ENCODE measurements around the gene PHF1. TPM values are rescaled to one million over a fixed set of nuclear protein-coding genes. Genes with fewer than 3 reads are reported as not detected.

Gene PHF1
- polyA plus RNA-seq, 1 donor (not counting 4 experiments of a cell fraction or from before 2014, with no cell fraction given) = 15.8 TPM

- Histone ChIP-seq H3K9me1 (ENCODE audit: control insufficient read depth, extremely low read depth, insufficient read depth, low read length) (peaks cover 2% of the 10 kb centered on the region), H3K9me3 (ENCODE audit: control insufficient read depth, low read depth, low read length) (no peaks in the 10 kb centered on the region), H3K36me3 (ENCODE audit: control insufficient read depth in 2 of 2, extremely low read depth in 1 of 2, insufficient read depth in 2 of 2, low read length in 2 of 2) (peaks cover 8 to 14% of the 10 kb centered on the region in 2 experiments), H3K79me2 (ENCODE audit: control insufficient read depth, insufficient read depth, low read length) (peaks cover 12% of the 10 kb centered on the region), H3K27ac (ENCODE audit: control insufficient read depth, insufficient read depth, low read length) (no peak overlapping the region), H3K4me2 (ENCODE audit: control insufficient read depth, extremely low read depth, insufficient read depth, low read depth, low read length) (no peak overlapping the region), H3K4me3 (ENCODE audit: control insufficient read depth in 2 of 3, extremely low read depth in 1 of 3, insufficient read depth in 2 of 3, low read depth in 1 of 3, low read length in 3 of 3) (no peak overlapping the region), H3K4me1 (ENCODE audit: control insufficient read depth, extremely low read depth, insufficient read depth, low read length) (peaks cover 5% of the 10 kb centered on the region), H4K20me1 (ENCODE audit: control insufficient read depth, extremely low read depth, insufficient read depth, low read length) (no peaks in the 10 kb centered on the region), H3K27me3 (ENCODE audit: control insufficient read depth, extremely low read depth, insufficient read depth, low read length) (no peaks in the 10 kb centered on the region), H2AFZ (ENCODE audit: control insufficient read depth, low read length) (no peak overlapping the region), H3K9ac (ENCODE audit: control insufficient read depth, extremely low read depth, insufficient read depth, low read length) (no peak overlapping the region)
- no peak for DNase-seq (ENCODE audit: low read depth, low spot score)
- TF ChIP-seq, protein P1, sequence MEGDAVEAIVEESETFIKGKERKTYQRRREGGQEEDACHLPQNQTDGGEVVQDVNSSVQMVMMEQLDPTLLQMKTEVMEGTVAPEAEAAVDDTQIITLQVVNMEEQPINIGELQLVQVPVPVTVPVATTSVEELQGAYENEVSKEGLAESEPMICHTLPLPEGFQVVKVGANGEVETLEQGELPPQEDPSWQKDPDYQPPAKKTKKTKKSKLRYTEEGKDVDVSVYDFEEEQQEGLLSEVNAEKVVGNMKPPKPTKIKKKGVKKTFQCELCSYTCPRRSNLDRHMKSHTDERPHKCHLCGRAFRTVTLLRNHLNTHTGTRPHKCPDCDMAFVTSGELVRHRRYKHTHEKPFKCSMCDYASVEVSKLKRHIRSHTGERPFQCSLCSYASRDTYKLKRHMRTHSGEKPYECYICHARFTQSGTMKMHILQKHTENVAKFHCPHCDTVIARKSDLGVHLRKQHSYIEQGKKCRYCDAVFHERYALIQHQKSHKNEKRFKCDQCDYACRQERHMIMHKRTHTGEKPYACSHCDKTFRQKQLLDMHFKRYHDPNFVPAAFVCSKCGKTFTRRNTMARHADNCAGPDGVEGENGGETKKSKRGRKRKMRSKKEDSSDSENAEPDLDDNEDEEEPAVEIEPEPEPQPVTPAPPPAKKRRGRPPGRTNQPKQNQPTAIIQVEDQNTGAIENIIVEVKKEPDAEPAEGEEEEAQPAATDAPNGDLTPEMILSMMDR (optimal IDR thresholded peaks at IDR 0.05 in 1 of 3, IDR thresholded peaks at IDR 0.05 in 1 of 3, conservative IDR thresholded peaks at IDR 0.05 in 1 of 3; ENCODE audit: extremely low read depth in 1 of 3, insufficient read depth in 2 of 3, low read length in 3 of 3) = no peak
- TF ChIP-seq EZH2 (IDR thresholded peaks at IDR 0.05; ENCODE audit: low read length) = no peak
- dilution Hi-C loops (cut with MboI; ENCODE audit: extremely low pct_ligation_motif_present, low sequenced_read_pairs) = no loop called here
- no peak for FAIRE-seq
Observed at GRCh38 chr6:33450434-33450833, 39.6 kb downstream of the PHF1 start.

DNA sequence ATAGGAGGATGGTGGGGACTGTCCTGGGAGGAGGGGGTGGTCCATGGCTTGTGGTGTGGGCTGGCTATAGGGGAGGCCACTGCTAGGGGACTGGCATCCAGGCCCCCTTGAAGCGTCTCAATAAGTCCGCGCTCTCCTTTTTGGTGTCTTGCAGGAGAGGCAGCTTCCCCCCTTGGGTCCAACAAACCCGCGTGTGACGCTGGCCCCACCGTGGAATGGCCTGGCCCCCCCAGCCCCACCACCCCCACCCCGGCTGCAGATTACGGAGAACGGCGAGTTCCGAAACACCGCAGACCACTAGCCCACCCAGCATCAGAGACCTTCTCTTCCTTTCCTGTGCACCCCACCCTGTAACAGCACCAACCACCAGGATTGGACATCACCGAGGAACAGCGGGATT lies 40.8 kb downstream of the PHF1 start:
- peaks cover 12 to 16% of the 10 kb centered on the region in 2 experiments for H3K36me3 ChIP-seq (ENCODE audit: control insufficient read depth in 2 of 2, extremely low read depth in 1 of 2, insufficient read depth in 2 of 2, low read length in 2 of 2)
- H3K9me3 ChIP-seq (ENCODE audit: control insufficient read depth, low read depth, low read length) = no peaks in the 10 kb centered on the region
- H3K27ac ChIP-seq (ENCODE audit: control insufficient read depth, insufficient read depth, low read length) = no peak overlapping the region
- no peak overlapping the region for H2AFZ ChIP-seq (ENCODE audit: control insufficient read depth, low read length)
- peaks cover 2% of the 10 kb centered on the region for H3K9me1 ChIP-seq (ENCODE audit: control insufficient read depth, extremely low read depth, insufficient read depth, low read length)
- no peaks in the 10 kb centered on the region for H4K20me1 ChIP-seq (ENCODE audit: control insufficient read depth, extremely low read depth, insufficient read depth, low read length)
- dilution Hi-C loops (cut with MboI; ENCODE audit: extremely low pct_ligation_motif_present, low sequenced_read_pairs) = no loop called here
- H3K9ac ChIP-seq (ENCODE audit: control insufficient read depth, extremely low read depth, insufficient read depth, low read length) = no peak overlapping the region
- peaks cover 18% of the 10 kb centered on the region for H3K79me2 ChIP-seq (ENCODE audit: control insufficient read depth, insufficient read depth, low read length)
- H3K4me3 ChIP-seq (ENCODE audit: control insufficient read depth in 2 of 3, extremely low read depth in 1 of 3, insufficient read depth in 2 of 3, low read depth in 1 of 3, low read length in 3 of 3) = no peak overlapping the region
- FAIRE-seq (no peak), DNase-seq (ENCODE audit: low read depth, low spot score) (no peak)
- H3K4me1 ChIP-seq (ENCODE audit: control insufficient read depth, extremely low read depth, insufficient read depth, low read length) = peaks cover 5% of the 10 kb centered on the region
- H3K4me2 ChIP-seq (ENCODE audit: control insufficient read depth, extremely low read depth, insufficient read depth, low read depth, low read length) = no peak overlapping the region
- TF ChIP-seq, protein P1 (optimal IDR thresholded peaks at IDR 0.05 in 1 of 3, IDR thresholded peaks at IDR 0.05 in 1 of 3, conservative IDR thresholded peaks at IDR 0.05 in 1 of 3; ENCODE audit: extremely low read depth in 1 of 3, insufficient read depth in 2 of 3, low read length in 3 of 3) = no peak
- no peak for TF ChIP-seq EZH2 (IDR thresholded peaks at IDR 0.05; ENCODE audit: low read length)
- no peaks in the 10 kb centered on the region for H3K27me3 ChIP-seq (ENCODE audit: control insufficient read depth, extremely low read depth, insufficient read depth, low read length)

All from keratinocyte (primary cell).